Measurements from ENCODE around the gene RHOF.

Gene RHOF, protein sequence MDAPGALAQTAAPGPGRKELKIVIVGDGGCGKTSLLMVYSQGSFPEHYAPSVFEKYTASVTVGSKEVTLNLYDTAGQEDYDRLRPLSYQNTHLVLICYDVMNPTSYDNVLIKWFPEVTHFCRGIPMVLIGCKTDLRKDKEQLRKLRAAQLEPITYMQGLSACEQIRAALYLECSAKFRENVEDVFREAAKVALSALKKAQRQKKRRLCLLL

DNA sequence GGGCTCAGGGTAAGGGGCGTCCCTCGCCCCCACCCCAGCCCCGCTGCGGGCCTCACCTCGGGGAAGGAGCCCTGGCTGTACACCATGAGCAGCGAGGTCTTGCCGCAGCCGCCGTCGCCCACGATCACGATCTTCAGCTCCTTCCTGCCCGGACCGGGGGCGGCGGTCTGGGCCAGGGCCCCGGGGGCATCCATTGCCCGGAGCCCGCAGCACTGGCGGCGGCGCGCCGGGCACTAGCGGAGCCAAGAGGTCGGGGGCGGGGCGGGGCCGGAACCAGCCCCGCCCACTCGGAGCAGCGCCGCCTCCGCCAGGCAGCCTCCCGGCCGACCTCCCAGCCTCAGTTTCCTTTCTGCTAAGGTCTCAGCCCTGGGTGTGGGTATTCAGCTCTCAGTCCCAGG, at the start of gene RHOF:
Gene RHOF, minus strand, starts transcription at position 249 of the 398 bp plus-strand sequence. Its CDS starts 55 bp downstream, at position 194.
- DNase-seq = no peak

DNA sequence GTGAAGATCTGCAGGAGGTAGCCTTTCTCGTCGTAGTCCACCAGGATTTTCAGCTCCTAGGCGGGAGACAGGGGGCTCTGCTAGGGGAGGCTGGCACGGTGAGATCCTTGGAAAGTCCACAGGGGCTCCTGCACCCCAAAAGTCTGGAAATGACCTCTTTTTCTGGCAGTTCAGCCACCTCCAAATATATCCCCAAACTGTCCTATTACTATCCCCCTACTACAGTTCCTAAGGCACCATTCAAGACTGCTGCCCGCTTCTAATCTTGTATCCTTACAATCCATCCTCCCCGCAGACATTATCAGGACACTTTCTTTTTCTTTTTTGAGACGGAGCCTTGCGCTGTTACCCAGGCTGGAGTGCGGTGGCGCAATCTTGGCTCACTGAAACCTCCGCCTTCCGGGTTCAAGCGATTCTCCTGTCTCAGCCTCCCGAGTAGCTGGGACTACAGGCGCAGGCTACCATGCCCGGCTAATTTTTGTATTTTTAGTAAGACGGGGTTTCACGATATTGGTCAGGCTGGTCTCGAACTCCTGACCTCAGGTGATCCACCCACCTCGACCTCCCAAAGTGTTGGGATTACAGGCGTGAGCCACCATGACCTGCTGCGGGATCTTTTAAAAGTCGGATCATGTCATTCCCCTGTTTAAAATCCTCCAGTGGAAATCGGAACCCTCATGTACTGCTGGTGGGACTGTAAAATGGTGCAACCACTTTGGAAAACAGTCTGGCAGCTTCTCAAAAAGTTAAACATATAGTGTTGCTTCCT, 46.7 kb upstream of the RHOF start:
- no peak for DNase-seq

DNA sequence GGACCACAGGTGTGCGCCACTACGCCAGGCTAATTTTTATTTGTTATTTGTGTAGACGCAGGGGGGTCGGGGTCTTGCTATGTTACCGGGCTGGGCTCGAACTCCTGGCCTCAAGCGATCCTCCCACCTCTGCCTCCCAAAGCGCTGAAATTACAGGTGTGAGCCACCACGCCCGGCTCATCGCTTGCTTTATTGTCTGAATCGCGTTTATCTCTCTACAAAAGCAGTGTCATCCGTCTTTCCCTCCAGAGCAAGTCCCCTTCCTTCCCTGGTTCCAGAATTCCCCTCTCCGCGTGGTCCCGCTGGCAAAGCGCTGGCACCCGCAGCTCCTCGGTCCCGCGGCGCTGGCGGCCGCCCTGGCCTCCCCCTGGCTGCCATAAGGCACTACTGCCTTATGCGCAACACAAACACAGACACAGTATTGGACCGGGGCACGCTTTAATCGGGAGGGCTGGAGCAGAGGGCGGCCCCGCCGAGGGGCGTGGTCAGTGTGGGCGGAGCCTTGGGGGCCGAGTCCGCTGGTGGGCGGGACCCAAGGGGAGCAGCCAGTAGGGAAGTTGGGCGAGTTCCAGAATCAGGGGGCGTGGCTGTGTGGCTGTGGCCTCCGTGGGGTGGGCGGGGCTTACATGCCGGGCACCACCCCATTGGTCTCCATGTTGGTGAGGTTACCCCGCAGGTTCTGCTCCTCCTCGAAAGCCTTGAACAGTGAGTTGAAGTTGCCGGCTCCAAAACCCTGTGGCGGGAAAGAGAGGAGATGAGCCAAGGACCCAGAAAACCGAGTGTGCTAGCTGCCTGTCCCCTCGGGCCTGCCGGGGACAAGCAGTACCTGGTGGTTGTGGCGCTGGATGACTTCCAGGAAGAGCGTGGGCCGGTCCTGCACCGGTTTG, 45.9 kb upstream of the RHOF start:
- DNase-seq = peak; percentile 100

DNA sequence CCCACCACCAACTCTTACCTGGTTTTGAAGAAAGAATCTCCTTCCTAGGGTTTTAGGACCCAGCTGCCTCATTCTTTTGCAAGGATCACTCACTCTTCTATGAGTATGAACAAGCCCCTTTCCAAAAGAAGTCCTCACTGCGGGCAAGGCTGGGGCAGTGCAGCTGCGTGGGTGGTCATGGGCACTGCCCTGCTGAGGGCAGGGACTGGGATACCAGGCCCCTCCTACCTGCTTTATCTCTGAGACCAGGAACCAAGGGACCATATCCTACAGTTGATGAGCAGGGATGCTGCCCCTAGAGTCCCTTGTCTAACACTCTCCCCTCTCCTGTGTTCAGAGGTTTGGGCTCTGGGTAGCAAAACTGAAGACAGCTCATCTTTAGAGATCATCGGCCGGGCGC, 44.6 kb upstream of the RHOF start:
- no peak for DNase-seq

DNA sequence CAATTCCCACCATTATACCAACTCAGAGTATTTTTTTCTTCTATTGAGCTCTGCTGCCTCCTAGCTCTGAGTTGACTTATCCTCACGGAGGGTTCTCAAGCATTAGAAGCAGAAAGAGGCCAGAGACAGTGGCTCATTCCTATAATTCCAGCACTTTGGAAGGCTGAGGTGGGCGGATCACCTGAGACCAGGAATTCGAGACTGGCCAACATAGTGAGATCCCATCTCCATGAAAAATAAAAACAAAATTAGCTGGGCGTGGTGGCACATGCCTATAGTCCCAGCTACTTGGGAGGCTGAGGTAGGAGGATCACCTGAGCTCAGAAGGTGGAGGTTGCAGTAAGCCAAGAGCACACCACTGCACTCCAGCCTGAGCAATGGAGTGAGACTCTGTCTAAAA, 44.2 kb upstream of the RHOF start:
- no peak for DNase-seq

DNA sequence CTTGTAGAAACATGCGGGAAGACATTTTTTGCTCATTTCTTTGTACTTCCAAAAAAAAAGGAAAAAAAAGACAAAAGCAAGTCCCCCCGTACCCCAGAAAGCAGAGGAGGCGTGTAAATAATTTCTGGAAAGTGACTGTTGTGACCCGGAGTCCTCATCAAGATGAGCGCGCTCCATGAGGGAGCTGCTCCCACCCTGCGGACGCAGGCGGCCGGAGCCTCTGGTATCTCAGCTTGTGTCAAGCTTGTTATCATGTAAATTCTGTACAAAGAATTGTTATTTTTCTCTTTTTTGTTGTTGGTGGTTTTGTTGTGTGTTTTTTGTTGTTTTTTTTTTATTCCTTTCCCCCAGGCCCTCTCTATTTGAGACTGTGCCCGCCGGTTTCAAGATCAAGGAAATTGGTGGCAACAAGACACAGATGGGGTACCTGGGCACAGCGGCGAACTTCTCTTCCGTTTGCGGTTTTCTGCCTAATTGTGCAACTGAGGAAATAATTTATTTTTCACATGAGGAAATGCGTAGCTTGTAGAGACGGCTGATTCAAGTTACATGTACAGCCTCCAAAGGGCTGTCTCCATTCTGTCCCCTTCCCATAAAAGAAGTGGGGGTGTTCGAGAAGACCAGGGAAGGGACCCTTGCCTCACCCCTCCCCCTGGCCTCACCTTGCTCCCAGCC, 38.2 kb upstream of the RHOF start:
- DNase-seq = no peak

DNA sequence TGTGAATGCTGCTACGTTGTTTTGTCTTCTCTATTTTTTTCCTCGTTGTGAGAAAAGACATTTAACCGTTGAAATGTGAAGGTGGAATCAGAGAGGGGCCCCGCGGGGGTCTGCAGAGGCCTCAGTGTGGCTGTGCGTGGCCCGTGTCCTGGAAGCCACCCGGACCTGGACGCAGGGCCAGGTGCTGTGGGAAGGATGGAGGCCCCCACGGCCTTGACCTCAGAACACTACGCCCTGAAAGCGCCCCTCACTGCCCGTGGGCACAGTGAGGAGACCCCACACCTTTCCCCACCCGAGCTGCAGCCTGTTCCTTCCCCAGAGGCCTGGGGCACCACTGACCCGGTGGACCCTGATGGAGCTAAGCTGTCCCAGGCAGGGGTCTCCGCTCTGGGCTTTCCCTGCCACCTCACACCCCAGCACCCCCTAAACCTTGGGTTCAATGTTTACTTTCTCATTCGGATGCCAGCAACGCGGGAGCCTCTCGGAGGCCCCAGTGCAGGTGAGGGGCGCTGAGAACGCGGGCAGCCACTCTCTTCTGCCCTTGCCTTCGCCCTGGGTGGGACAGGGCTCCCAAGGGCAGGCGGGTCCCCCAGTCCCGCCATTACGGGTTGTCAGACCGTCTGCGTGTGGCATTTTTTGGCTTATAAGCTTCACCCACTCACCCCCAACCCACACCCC, 37.2 kb upstream of the RHOF start:
- DNase-seq = no peak

DNA sequence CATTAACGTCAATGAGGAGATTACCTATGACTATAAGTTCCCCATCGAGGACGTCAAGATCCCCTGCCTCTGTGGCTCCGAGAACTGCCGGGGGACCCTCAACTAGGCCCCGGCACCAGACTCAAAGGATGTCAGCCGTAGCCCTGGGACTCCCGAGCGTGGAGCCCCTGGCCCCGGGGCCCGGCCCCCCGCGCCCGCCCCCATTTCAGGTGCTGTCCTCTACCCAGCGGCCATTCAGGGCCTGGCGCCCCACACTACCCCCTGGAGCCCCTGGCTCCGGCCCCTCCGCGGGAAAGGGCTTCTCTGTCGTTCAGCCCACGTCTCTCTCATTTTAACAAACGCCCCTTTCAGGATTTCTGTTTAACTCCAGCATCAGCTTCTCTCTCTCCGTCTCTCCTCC, 36.6 kb upstream of the RHOF start:
- DNase-seq = no peak

DNA sequence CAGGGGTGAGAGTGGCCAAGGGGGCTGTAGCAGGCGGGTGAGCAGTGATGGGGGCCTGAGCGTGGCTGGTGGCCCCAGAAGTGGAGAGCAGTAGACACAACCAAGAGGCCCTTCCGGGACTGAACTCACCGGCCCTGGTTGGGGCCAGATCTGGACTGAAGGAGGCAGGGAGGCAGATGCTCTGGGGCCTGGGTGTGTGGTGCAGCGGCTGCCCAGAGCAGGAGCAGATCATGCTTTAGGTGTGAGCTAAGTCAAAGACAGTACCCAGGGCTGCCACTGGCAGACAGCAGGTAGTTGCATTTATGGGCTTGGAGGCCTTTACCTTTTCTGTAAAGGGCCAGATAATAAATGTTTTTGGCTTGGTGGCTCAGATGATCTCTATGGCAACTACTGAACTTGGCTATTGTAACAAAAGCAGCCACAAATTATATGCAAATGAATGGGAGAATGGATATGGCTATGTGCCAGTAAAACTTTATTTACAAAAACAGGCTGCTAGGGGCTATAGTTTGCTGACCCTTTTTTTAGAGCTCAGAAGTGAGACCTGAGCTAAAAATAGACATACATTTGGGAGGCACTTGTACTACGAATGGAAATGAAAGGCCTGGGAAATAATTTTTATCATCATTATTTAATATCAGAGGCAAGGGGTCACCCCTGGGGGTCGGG, 35.9 kb upstream of the RHOF start:
- no peak for DNase-seq

DNA sequence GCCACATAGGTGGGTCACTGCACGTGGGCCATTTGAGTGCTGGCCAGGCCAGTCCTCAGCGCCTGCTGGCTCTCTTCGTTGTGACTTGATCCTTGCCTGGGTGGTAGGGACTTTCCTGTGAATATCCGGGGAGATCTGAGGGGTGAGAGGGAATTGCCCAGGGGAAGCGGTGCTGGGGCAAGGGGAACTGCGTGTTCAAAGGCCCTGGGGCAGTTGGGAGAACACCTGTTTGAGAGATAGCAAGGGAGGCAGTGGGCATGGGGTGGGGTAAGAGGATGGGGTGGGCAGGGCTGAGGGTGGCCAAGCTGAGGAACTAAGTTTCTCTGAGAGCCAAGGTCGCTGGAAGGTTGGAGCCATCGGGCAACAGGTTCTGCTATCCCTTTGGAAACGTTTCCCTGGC, 35.3 kb upstream of the RHOF start:
- DNase-seq = no peak

DNA sequence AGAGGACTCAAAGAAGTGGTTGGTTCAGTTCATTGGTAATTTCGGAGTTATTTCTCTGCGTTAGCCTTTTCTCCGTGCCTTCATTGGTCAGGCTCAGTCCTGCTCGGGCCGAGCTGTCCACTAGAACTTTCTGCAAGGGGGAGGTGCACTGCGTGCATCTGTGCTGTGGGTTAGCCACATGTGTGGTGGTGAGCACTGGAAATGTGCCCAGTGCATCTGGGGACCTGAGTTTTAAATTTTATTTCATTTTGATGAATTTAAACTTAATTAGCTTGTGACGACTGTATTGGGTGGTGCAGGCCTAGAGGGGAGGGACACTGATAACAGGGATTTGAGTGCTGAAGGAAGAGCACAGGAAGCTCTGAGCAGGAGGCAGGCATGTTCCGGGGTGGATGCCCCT, 34.8 kb upstream of the RHOF start:
- no peak for DNase-seq

DNA sequence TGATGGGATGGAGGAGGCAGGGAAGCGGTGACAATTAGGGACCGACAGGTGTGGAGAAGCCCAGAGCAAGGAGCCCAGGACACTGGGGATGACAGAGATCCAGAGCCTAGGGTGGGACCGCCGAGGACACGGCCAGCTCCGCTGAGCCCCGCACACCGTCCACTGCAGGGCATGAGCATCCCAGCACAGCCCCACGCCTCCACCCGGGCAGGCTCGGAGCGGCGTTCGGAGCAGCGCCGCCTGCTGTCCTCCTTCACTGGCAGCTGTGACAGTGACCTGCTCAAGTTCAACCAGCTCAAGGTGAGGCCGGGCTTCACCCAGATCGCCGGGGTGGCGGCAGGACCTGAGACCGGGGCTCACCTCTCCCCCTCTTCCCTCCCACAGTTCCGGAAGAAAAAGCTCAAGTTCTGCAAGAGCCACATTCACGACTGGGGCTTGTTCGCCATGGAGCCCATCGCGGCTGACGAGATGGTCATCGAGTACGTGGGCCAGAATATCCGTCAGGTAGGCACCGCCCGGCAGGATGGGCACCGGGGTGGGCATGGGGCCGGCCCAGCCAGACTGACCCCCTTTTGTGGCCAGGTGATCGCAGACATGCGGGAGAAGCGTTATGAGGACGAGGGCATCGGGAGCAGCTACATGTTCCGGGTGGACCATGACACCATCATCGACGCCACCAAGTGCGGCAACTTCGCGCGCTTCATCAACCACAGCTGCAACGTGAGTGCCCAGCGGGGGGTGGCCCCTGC, 34.0 kb upstream of the RHOF start:
- DNase-seq = no peak

DNA sequence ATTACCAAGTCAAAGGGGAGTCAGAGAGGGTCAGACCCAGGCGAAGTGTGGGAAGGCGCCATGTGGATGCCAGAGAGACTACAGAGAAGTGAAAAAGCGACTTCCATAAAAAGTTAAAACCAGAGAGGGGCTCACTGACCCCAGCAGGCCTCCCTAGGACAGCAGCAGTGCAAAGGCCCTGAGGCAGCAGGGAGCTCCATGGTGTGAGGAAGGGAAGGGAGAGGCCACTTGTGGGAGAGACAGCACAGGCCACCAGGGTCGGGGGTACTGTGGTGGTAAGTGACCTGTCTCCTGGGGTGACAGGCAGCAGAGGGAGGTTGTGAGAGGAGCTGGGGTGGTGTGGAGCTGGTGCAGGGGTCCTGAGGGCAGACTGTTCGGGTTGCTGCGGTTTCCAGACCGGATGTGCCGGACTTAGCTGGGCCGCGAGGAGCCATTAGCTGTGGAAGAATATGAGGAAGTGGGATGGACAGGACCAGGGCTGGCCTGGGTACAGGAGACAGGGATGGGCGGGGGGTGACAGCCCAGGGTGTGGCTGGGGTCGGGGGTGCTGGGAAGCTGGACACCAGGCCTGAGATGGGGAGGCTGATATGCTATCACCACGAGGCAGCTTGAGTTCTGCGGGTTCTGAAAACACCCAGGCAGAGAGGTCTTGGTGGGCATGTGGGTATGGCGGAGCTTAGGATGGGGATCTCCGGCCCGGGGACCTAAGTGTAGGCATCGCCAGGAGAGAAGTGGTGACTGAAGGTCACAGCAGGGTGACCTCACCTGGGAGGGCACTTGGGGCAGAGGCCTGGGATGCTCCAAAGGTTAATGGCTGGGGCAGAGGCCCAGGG, 33.0 kb upstream of the RHOF start:
- DNase-seq = no peak

DNA sequence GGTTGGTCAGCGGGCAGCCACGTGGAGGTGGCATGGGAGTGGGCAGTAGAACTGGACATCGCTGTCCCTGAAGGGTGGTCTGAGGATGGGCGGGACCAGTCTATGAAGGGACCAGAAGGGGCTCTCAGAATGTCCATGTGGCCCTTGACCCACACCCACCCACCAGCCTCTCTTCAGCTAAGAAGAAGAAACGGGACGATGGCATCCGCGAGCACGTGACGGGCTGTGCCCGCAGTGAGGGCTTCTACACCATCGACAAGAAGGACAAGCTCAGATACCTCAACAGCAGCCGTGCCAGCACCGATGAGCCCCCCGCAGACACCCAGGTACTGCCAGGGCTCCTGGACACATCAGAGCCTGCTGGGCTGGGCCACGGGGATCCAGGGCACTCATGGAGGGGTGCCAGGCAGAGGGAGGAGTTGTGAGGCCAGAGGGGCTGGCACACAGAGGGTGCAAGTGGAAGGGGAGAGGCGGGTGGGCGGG, 31.6 kb upstream of the RHOF start:
- no peak for DNase-seq

DNA sequence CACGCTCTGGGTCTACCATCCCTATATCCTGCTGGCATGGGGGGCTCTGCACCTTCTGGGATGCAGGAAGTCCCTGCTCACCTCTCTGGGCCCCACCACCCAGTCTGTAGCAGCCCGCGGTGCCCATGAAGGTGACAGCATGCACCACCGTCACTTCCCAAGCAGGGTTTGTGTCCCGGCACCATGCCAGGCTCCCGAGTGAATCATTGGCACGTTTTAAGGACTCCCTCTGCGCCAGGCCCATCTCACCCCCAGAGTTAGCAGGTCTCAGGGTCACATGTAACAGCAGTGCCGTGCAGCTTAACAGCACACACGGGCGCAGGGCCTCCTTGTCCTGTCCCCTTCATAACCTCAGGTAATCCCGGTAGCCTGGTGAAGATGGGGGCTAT, 30.2 kb upstream of the RHOF start:
- no peak for DNase-seq

DNA sequence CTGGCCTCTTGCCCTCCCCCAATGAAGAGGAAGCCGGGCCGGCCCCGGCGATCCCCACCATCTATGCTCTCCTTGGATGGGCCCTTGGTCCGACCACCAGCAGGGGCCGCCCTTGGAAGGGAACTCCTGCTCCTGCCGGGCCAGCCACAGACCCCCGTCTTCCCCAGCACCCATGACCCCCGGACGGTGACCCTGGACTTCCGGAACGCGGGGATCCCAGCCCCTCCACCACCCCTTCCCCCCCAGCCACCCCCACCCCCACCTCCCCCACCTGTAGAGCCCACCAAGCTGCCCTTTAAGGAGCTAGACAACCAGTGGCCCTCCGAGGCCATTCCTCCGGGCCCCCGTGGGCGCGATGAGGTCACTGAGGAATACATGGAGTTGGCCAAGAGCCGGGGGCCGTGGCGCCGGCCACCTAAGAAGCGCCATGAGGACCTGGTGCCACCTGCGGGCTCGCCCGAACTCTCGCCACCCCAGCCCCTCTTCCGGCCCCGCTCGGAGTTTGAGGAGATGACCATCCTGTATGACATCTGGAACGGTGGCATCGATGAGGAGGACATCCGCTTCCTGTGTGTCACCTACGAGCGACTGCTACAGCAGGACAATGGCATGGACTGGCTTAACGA, 29.7 kb upstream of the RHOF start:
- no peak for DNase-seq

DNA sequence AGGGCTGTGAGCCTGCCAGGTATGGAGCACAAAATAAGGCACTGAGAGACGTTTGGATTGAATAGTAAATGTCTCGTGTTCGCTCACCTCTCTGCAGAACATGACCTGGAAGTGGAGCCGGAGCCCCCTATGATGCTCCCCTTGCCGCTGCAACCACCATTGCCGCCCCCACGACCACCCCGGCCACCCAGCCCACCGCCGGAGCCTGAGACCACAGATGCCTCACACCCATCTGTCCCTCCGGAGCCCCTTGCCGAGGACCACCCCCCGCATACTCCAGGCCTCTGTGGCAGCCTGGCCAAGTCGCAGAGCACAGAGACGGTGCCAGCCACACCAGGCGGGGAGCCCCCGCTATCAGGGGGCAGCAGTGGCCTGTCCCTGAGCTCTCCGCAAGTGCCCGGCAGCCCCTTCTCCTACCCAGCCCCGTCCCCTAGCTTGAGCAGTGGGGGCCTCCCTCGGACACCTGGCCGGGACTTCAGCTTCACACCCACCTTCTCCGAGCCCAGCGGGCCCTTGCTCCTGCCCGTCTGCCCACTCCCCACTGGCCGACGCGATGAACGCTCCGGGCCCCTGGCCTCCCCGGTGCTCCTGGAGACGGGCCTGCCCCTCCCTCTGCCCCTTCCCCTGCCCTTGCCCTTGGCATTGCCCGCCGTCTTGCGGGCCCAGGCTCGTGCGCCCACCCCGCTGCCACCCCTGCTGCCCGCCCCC, 29.1 kb upstream of the RHOF start:
- DNase-seq = no peak

DNA sequence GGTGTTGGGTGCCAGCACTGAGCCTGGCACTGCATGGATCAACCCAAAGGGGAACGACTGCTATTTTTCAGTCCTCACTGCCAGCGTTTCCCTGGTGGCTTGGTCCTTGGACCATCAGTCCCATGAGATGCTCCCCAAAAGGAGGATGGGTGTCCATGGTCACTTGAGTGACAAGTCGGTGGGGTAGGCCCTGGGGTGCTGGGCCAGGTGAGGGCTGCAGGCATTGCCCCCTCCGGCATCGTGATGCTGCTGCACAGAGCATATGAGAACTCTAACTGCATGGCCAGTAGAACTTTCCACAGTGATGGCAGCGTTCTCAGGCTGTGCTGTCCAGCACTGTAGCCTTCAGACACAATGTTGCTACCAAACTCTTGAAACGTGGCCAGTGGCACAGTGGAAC, 26.6 kb upstream of the RHOF start:
- no peak for DNase-seq

All from activated T-cell treated with anti-CD3 and anti-CD28 coated beads, Interleukin-2, amount 50 U/mL, for 48 hours (primary cell).